CD4-positive, alpha-beta T cell treated with Interleukin-17A for 4 hours (primary cell): ENCODE results near the gene THAP6.
"Not testable (repeated sequence)": the region's sequence is repeated elsewhere in the genome, so short reads cannot be mapped to it uniquely, and the experiment has no call there.

Source experiments
- DNase-seq: peaks from one replicate; pipeline ENCODE4 v3.0.0-alpha.2; 2020; ENCODE audit warnings: mixed read lengths

The THAP6 gene

GRCh38 chr4:75514131-75514948 lies at the start of gene THAP6, which contains the start of gene RCHY1:
THAP6 (plus strand) TSS chr4:75514473; CDS start chr4:75515453, 980 bp downstream.
RCHY1 (minus strand) TSS chr4:75514403; CDS start chr4:75514286, 117 bp downstream.
- peak; percentile 88 for DNase-seq

GRCh38 chr4:75469896-75470295 lies 44.4 kb upstream of the THAP6 start:
- DNase-seq = no peak

GRCh38 chr4:75470738-75471137 lies 43.5 kb upstream of the THAP6 start:
- DNase-seq = no peak

- DNase-seq = no peak
Measured at GRCh38 chr4:75477201-75477600, 37.1 kb upstream of the THAP6 start.

GRCh38 chr4:75484190-75484589 lies 30.1 kb upstream of the THAP6 start:
- DNase-seq = no peak

DNA sequence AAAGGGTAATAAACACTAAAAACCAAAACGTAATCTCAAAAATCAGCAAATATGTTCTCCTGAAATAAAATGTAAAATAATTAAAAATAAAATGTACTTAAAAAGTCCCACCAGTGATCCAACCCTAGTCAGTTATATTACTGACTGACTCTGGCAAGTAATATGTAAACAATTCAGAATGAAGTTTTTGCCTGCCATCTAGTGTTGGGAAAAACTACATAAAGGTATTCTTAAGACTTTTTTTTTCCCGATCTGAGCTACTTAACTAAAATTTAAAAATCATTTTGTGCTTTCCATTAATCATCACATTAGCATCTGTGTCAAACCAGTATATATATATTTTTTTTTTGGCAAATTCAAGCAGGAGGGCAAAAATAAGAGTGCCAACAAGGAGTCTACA lies 24.1 kb upstream of the THAP6 start:
- no peak for DNase-seq

DNA sequence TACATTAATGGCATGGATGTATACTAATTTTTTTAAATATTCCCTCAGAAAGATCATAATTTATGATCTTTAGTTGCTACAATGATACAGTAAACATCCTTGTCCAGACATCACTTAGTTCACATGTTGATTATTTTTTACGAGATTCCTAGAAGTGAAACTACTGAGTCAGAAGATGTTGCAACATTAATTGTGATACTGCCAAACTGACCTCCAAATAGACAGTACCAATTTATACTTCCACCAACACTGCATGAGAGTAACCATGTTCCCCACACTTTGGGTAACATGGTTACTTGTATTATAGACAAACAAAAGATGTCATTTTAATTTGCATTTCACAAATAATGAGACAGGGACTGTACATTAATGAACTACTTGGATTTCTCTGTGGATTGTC lies 19.7 kb upstream of the THAP6 start:
- no peak for DNase-seq

DNA sequence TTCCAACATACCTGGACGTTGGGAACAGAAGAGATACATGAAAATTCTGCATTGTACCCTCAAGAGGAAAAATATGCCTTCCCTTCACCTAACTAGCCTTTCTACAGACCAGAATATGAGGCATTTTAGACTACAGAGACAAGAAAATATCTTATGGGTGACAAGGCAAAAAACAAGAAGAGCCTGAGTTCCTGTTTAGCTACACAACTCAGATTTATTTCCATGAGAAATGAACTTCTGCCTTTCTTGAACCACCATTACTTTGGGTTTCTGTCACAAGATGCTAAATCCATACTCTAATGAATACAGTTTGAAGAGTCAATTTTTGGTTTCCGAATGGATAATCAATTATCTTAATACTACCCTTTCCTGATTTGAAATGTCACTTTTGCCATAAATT lies 18.8 kb upstream of the THAP6 start:
- no peak for DNase-seq

GRCh38 chr4:75496406-75496805 lies 17.9 kb upstream of the THAP6 start:
- no peak for DNase-seq

GRCh38 chr4:75497133-75497532 lies 17.1 kb upstream of the THAP6 start:
- no peak for DNase-seq

DNA sequence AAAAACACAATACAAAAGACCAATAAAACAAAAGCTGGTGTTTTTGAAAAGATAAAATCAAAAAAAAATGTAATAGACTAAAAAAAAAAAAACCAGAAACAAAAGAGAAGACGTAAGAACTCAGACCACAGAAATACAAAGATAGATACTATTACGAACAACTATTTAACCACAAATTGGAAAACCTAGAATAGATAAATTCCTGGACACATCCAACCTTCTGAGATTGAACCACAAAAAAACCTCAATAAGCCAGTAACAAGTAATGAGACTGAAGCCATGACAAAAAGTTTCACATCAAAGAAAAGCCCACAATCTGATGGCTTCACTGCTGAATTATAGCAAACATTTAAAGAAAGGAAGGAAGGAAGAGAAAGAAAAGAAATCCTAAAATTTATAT lies 16.2 kb upstream of the THAP6 start:
- DNase-seq = no peak

DNA sequence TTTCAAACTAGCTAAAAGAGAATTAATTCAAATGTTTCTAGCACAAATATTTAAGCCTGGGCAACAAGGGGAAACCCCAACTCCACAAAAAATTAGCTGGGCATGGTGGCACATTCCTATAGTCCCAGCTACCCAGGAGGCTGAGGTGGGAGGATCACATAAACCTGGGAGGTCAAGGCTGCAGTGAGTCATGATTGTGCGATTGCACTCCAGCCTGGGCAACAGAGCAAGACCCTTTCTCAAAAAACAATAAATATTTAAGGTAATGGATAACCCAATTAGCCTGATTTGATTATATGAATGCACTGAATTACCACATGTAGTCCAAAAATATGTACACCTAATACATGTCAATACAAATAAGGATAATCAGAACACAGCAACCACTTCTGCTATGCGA lies 14.4 kb upstream of the THAP6 start:
- no peak for DNase-seq

DNA sequence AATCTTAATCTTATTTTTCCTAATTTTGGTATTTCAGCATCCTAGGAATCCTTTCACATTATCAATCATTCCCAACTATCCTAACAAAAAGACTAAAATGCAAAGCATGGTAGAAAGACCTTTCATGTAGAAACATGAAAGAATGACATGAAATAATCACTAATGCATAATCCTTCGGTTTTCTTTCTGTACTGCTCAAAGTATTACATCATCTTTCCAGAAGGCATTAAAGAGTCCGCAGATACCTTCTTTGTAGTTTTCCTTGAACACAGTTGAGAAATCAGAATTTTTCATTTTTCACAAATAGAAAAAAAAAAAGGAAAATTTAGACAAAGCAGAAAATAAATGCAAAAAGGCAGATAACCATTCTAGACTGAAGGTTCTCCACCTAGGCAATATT lies 11.6 kb upstream of the THAP6 start:
- DNase-seq = no peak

DNA sequence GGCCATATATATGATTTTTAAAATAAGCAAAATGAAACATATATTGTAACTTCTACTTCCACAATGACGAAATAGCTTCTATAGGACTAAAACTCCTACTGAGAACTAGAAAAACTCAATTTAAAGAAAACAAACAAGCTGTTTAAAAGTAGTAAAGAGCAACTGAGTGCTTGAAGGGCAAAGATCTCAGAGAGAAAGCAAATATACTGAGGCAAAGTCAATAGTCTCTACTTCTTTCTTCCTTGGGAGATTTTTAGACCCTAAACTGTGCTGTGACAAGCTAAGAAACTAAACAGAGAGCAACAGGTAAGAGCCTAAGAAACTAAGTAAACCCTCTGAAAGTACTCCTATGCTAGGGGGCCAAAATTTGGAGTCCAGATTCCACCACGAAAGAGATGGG lies 8.6 kb upstream of the THAP6 start:
- no peak for DNase-seq

DNA sequence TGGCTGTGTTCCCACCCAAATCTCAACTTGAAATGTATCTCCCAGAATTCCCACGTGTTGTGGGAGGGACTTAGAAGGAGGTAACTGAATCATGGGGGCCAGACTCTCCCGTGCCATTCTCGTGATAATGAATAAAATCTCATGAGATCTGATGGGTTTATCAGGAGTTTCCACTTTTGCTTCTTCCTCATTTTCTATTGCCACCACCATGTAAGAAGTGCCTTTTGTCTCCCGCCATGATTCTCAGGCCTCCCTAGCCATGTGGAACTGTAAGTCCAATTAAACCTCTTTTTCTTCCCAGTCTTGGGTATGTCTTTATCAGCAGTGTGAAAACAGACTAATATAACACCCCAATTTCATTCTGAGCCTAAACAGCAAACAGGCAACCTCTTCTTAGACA lies 4.7 kb upstream of the THAP6 start:
- DNase-seq = not testable (repeated sequence)

- no peak for DNase-seq
Measured at GRCh38 chr4:75511841-75512240, 2.4 kb upstream of the THAP6 start.

- DNase-seq = no peak
Measured at GRCh38 chr4:75512386-75513211, 1.7 kb upstream of the THAP6 start.

DNA sequence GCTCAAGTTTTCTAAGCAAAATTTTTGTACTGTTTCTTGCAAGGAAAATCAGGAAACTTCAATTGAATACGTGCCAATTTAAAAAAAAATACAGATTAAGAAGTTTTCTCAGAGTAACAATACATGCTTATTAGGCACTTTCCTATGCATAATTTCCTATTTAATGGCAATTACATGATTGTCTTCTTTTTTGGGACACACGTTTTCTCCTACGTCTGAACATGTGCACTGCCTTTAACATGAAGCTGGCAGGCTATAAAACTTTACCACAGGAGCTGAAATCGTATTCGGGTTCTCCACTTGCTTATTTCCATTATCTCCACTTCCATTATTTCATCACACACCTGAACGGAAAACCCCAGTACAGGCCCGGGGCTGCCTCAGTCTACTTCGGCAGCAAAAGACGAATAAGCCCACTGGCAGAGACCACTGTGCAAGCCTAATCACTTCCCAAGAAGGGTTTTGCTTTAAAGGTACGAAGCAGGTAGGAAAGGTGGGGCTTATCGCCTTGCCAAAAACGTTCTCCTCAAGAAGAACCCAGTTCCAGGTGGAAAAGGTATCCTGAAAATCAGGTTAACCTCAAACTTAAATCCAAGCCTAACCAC lies 645 bp upstream of the THAP6 start:
- DNase-seq = no peak

DNA sequence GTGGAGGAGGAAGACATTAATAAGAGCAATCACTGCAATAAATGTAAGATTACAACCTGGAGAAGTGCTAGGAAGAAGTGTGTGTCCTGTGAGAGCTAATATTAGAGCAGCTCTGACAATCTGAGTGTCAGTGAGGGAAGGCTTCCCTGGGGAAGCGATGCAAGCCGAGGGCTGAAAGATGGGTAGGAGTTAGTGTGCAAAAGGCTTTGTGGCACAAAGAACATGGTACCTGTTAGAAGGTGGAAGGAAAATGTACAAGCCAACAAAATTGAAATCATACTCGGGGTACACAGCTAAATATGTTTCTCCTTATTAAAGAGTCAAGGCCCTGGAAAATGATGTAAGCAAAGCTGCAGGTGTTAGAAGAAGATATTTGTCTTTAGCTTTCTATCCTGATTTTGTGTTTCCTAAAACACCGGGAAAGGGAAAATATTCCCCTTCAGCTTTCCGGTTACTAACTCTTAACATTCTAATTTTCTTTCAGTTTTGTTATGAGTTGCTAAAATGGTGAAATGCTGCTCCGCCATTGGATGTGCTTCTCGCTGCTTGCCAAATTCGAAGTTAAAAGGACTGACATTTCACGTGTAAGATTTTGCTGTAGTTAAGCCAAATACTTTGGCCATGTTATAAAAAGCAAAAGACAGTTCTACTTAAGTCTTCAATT lies 808 bp downstream of the THAP6 start:
- DNase-seq = peak; percentile 13

GRCh38 chr4:75516144-75516543 lies 1.9 kb downstream of the THAP6 start:
- DNase-seq = no peak

- DNase-seq = not testable (repeated sequence)
Measured at GRCh38 chr4:75519452-75519851, 5.2 kb downstream of the THAP6 start.

DNA sequence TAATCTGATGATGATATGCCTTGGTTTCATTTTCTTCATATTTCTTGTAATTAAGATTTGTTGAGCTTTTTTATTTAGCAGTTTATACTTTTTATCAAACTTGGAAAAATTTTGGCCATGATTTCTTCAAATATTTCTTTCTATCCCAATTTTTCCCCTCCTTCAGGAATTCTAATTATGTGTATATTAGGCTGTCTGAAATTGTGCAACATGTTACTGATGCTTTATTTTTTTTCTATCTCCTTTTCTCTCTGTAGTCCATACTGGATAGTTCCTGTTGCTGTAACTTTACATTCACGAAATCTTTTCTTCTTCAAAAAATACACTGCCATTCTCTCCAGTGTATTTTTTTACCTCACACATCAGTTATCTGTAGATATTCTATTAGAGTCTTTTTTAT lies 10.8 kb downstream of the THAP6 start:
- no peak for DNase-seq

DNA sequence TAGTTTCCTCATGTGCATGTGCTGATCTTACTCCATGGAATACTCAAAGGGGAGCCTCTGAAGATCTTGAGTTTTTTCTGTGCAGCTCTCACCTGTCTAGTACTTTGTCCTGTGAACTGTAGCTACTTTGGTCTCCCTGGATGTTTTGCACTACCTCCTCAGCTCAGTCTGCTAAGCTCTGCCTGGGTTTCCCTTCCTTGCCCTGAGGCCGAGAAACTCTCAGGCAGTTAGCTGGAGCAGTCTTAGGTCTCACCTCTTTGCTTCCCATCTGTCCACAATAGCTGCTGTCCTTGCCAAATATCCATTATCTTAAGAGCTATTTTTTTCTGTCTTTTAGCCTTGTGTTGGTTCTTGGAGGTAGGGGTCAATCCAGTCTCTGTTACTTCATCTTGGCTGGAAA lies 11.6 kb downstream of the THAP6 start:
- no peak for DNase-seq
